ENCODE results near the gene SH2D6. TPM values are rescaled to one million over a fixed set of nuclear protein-coding genes. Genes with fewer than 3 reads are reported as not detected.

The SH2D6 gene
- polyA plus RNA-seq, 1 of the 3 experiments (the other 2 are of a cell fraction), result 0.33 TPM

- Histone ChIP-seq H3F3A (replicated peaks; ENCODE audit: insufficient read depth) (no peaks in the 10 kb centered on the region), H3K27me3 (ENCODE audit: insufficient read depth) (no peaks in the 10 kb centered on the region)
Observed at GRCh38 chr2:85414761-85415553, 3.6 kb upstream of the SH2D6 start.

More at GRCh38 chr2:85414761-85415553, 3.6 kb upstream of the SH2D6 start:
- no peak for DNase-seq
- Histone ChIP-seq H3K9me3 (no peaks in the 10 kb centered on the region), H3K36me3 (replicated peaks in 1 of 2; ENCODE audit: control insufficient read depth in 1 of 2, insufficient read depth in 2 of 2, low read length in 1 of 2) (no peaks in the 10 kb centered on the region), H4K20me1 (ENCODE audit: insufficient read depth) (no peaks in the 10 kb centered on the region), H3K27ac (ENCODE audit: low read depth in 2 of 2, low read length in 1 of 2) (no peak overlapping the region), H3K4me1 (ENCODE audit: control insufficient read depth in 1 of 2, insufficient read depth in 2 of 2, low read depth in 1 of 2, low read length in 1 of 2) (peaks cover 6 to 20% of the 10 kb centered on the region in 2 experiments; a peak in 1 of 4 replicates), H3K4me2 (no peak overlapping the region), H3K9ac (no peak overlapping the region), H2AFZ (ENCODE audit: low read depth) (no peak overlapping the region), H3K79me2 (ENCODE audit: insufficient read depth) (peaks cover 8% of the 10 kb centered on the region; the same call in 1 of the 2 replicates), H3K9me2 (no peaks in the 10 kb centered on the region), H3K4me3 (ENCODE audit: low read depth in 2 of 2, low read length in 1 of 2) (no peak overlapping the region)
- WGBS (ENCODE audit: low lambda C conversion rate), result 93% methylated on average over 5 of the region's 7 CpGs
- CTCF ChIA-PET, result interaction anchor here (0.7 to 1.4 kb wide), 2 partner anchors 137 to 141 kb away, joined by 3 to 4 read pairs; no protein-coding TSS in a partner anchor
- TF ChIP-seq GATA2 (CRISPR knock-in tag; IDR thresholded peaks at IDR 0.05) (no peak), RCOR1 (IDR thresholded peaks at IDR 0.05; ENCODE audit: low read length) (no peak), USF2 (IDR thresholded peaks at IDR 0.05; ENCODE audit: borderline replicate concordance, low read depth, low read length) (no peak), MXI1 (IDR thresholded peaks at IDR 0.05; ENCODE audit: low read depth, low read length) (no peak), REST (IDR thresholded peaks at IDR 0.05; ENCODE audit: low read depth, low read length) (no peak), EZH2phosphoT487 (IDR thresholded peaks at IDR 0.05; ENCODE audit: borderline replicate concordance, low read depth) (no peak), POLR2AphosphoS5 (IDR thresholded peaks at IDR 0.05; ENCODE audit: low read depth, low read length) (no peak), YY1 (IDR thresholded peaks at IDR 0.05; ENCODE audit: low read depth) (no peak), CHD2 (IDR thresholded peaks at IDR 0.05; ENCODE audit: low read length, partially characterized antibody) (no peak), SMC3 (IDR thresholded peaks at IDR 0.05; ENCODE audit: low read depth, low read length) (no peak), USF1 (IDR thresholded peaks at IDR 0.05; ENCODE audit: borderline replicate concordance, low read depth) (no peak), PBX3 (IDR thresholded peaks at IDR 0.05) (no peak), SIN3A (IDR thresholded peaks at IDR 0.05; ENCODE audit: borderline replicate concordance, low read depth, low read length) (no peak), EP300 (IDR thresholded peaks at IDR 0.05; ENCODE audit: borderline replicate concordance in 1 of 2, low read depth in 1 of 2, low read length in 1 of 2) (no peak)
- TF ChIP-seq, protein P1, sequence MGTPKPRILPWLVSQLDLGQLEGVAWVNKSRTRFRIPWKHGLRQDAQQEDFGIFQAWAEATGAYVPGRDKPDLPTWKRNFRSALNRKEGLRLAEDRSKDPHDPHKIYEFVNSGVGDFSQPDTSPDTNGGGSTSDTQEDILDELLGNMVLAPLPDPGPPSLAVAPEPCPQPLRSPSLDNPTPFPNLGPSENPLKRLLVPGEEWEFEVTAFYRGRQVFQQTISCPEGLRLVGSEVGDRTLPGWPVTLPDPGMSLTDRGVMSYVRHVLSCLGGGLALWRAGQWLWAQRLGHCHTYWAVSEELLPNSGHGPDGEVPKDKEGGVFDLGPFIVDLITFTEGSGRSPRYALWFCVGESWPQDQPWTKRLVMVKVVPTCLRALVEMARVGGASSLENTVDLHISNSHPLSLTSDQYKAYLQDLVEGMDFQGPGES (IDR thresholded peaks at IDR 0.05; ENCODE audit: low read depth, low read length), result no peak
- TF ChIP-seq, protein P2, sequence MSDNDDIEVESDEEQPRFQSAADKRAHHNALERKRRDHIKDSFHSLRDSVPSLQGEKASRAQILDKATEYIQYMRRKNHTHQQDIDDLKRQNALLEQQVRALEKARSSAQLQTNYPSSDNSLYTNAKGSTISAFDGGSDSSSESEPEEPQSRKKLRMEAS (IDR thresholded peaks at IDR 0.05; ENCODE audit: low read depth), result no peak
- POLR2A ChIA-PET, result no interaction called here

Data from SK-N-SH (cell line).